Measurements from ENCODE around the gene VSIG10L. TPM values are rescaled to one million over a fixed set of nuclear protein-coding genes. Genes with fewer than 3 reads are reported as not detected.

Gene VSIG10L
- total RNA-seq, 1 donor from 2014 or later: 3.2 TPM

DNA sequence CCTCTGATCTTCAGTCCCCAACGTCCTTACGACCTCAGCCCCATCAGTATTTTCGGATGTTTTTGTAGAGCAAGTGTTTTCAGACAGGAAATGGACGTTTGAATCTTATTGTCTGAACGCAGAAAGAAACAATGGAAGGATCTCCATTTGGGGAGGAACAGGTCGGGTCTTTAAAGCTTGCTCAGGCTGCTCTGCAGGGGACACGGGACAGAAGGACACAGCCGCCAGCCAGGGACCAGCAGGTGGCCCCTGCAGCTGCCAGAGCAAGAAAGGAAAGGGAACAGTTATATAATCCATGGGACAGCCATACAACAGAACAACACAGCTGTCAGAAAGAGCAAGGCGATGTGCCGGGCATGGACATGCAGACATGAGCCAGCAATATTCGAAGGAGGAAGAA is 49.0 kb downstream of the VSIG10L start:
- DNase-seq (no peak), ATAC-seq (no peak)
- H3K4me3 ChIP-seq: no peak overlapping the region
- no peaks in the 10 kb centered on the region for H3K36me3 ChIP-seq
- H3K27me3 ChIP-seq (ENCODE audit: low read depth): peaks cover 36% of the 10 kb centered on the region
- H3K27ac ChIP-seq: no peak overlapping the region
- intact Hi-C loops (cut with DNase I): no loop called here
- no peaks in the 10 kb centered on the region for H3K9me3 ChIP-seq
- TF ChIP-seq, protein P1, sequence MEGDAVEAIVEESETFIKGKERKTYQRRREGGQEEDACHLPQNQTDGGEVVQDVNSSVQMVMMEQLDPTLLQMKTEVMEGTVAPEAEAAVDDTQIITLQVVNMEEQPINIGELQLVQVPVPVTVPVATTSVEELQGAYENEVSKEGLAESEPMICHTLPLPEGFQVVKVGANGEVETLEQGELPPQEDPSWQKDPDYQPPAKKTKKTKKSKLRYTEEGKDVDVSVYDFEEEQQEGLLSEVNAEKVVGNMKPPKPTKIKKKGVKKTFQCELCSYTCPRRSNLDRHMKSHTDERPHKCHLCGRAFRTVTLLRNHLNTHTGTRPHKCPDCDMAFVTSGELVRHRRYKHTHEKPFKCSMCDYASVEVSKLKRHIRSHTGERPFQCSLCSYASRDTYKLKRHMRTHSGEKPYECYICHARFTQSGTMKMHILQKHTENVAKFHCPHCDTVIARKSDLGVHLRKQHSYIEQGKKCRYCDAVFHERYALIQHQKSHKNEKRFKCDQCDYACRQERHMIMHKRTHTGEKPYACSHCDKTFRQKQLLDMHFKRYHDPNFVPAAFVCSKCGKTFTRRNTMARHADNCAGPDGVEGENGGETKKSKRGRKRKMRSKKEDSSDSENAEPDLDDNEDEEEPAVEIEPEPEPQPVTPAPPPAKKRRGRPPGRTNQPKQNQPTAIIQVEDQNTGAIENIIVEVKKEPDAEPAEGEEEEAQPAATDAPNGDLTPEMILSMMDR (IDR thresholded peaks at IDR 0.05): no peak
- H3K4me1 ChIP-seq: no peaks in the 10 kb centered on the region

DNA sequence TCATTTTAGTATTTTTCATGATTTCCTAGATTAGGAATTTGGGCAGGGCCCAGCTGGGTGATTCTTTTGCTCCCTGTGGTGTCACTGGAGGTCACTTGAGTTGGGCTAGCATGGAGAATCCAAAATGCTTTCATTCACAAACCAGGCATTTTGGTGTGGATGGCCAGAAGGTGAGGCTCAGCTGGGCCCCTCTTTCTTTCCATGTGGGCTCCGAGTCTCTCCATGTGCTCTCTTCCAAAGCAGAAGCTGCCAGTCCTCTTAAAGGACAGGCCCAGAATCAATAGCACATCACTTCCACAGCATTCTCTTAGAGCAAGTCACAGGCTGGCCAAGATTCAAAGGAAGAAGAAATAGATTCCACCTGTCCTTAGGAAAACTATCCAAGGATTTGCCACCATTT is 52.3 kb downstream of the VSIG10L start:
- TF ChIP-seq, protein P1 (IDR thresholded peaks at IDR 0.05): no peak
- intact Hi-C loops (cut with DNase I): no loop called here
- no peak overlapping the region for H3K4me3 ChIP-seq

DNA sequence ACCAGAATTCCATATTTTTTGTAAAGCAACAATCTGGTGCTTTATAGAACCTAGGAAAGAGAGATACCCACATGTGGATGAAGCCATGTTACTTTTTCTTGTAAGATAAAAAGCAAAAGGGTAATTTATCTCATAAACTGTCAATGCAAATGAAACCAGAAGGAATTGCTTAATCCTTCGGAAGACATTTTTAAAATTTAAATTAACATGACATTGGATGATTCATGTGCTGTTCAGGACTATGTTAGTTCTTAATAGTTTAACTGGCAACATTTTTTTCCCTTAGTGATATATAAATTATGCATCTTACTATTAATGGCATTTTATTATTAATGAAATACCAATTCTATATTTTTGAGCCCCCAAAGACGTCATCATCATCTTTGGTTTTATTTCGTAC is 56.3 kb downstream of the VSIG10L start:
- no peak overlapping the region for H3K4me3 ChIP-seq
- intact Hi-C loops (cut with DNase I): no loop called here
- DNase-seq: no peak
- TF ChIP-seq, protein P1 (IDR thresholded peaks at IDR 0.05): no peak
- no peak for ATAC-seq
- H3K36me3 ChIP-seq: no peaks in the 10 kb centered on the region
- H3K4me1 ChIP-seq: no peaks in the 10 kb centered on the region
- H3K9me3 ChIP-seq: no peaks in the 10 kb centered on the region
- peaks cover 15% of the 10 kb centered on the region for H3K27me3 ChIP-seq (ENCODE audit: low read depth)
- H3K27ac ChIP-seq: no peak overlapping the region

More for the DNA sequence above, 52.3 kb downstream of the VSIG10L start:
- no peak for ATAC-seq
- no peaks in the 10 kb centered on the region for H3K9me3 ChIP-seq
- DNase-seq: no peak
- H3K4me1 ChIP-seq: no peaks in the 10 kb centered on the region
- H3K27ac ChIP-seq: no peak overlapping the region
- H3K36me3 ChIP-seq: no peaks in the 10 kb centered on the region
- peaks cover 29% of the 10 kb centered on the region for H3K27me3 ChIP-seq (ENCODE audit: low read depth)

GRCh38 chr19:51282335-51282734 is 59.6 kb downstream of the VSIG10L start:
- TF ChIP-seq, protein P1 (IDR thresholded peaks at IDR 0.05): no peak
- H3K4me3 ChIP-seq: no peak overlapping the region
- ATAC-seq: no peak
- H3K9me3 ChIP-seq: no peaks in the 10 kb centered on the region
- no peaks in the 10 kb centered on the region for H3K4me1 ChIP-seq
- no peak overlapping the region for H3K27ac ChIP-seq
- peaks cover 14% of the 10 kb centered on the region for H3K27me3 ChIP-seq (ENCODE audit: low read depth)
- DNase-seq: no peak
- H3K36me3 ChIP-seq: no peaks in the 10 kb centered on the region
- intact Hi-C loops (cut with DNase I): no loop called here

Other genes starting within 250 kb of the VSIG10L start
- gene CTU1, start 233.7 kb downstream of the VSIG10L start, total RNA-seq: 8.3 TPM
- gene SIGLEC9, start 217.2 kb downstream of the VSIG10L start, total RNA-seq: 24.8 TPM
- gene SIGLEC7, start 199.8 kb downstream of the VSIG10L start, total RNA-seq: 10.0 TPM
- 32.0 TPM for gene CD33, start 117.1 kb downstream of the VSIG10L start, total RNA-seq
- gene SIGLECL1, start 91.1 kb downstream of the VSIG10L start, total RNA-seq: not detected
- not detected for gene IGLON5, start 30.5 kb downstream of the VSIG10L start, total RNA-seq
- gene ETFB, start 24.2 kb upstream of the VSIG10L start, total RNA-seq: 59.8 TPM
- gene CLDND2, start 26.9 kb upstream of the VSIG10L start, total RNA-seq: 1.9 TPM
- 31.7 TPM for gene NKG7, start 30.5 kb upstream of the VSIG10L start, total RNA-seq
- gene LIM2, start 45.8 kb upstream of the VSIG10L start, total RNA-seq: not detected
- not detected for gene C19orf84, start 48.5 kb upstream of the VSIG10L start, total RNA-seq
- 17.4 TPM for gene SIGLEC10, start 75.5 kb upstream of the VSIG10L start, total RNA-seq
- gene SIGLEC8, start 116.3 kb upstream of the VSIG10L start, total RNA-seq: 3.0 TPM
- not detected for gene CEACAM18, start 136.4 kb upstream of the VSIG10L start, total RNA-seq
- 5.9 TPM for gene SIGLEC12, start 159.7 kb upstream of the VSIG10L start, total RNA-seq
- gene SIGLEC6, start 189.5 kb upstream of the VSIG10L start, total RNA-seq: 6.5 TPM
- 17.1 TPM for gene ZNF175, start 229.1 kb upstream of the VSIG10L start, total RNA-seq